HepG2 (cell line): Measurements from ENCODE around the gene PSMD12. TPM values are rescaled to one million over a fixed set of nuclear protein-coding genes. Genes with fewer than 3 reads are reported as not detected.

Source experiments
- AKAP8 ChIP-seq: sonication (generic); formaldehyde crosslinking; IDR thresholded peaks from 2 replicates; pipeline ENCODE4 v1.5.1; 2020; ENCODE audit warnings: mild to moderate bottlenecking, missing genetic modification reagents
- REXO4 ChIP-seq: sonication (generic); formaldehyde crosslinking; IDR thresholded peaks from 2 replicates; pipeline ENCODE4 v1.8.0; 2022; ENCODE audit warnings: missing genetic modification reagents, mild to moderate bottlenecking, borderline replicate concordance
- RXRB ChIP-seq: IDR thresholded peaks from 2 replicates; pipeline ENCODE4 v1.6.1; 2016; ENCODE audit warnings: borderline replicate concordance, missing genetic modification reagents, missing compliant biosample characterization
- SAFB2 ChIP-seq: sonication (generic); formaldehyde crosslinking; IDR thresholded peaks from 2 replicates; pipeline ENCODE4 v1.5.1; 2020; ENCODE audit warnings: missing genetic modification reagents, low read depth, mild to moderate bottlenecking, borderline replicate concordance
- ZC3H13 ChIP-seq: sonication (generic); formaldehyde crosslinking; IDR thresholded peaks from 2 replicates; pipeline ENCODE4 v1.8.1; 2023; ENCODE audit warnings: mild to moderate bottlenecking, missing genetic modification reagents, moderate library complexity
- ZEB1 ChIP-seq: IDR thresholded peaks from 2 replicates; pipeline ENCODE4 v1.6.1; 2012; ENCODE audit warnings: mild to moderate bottlenecking, low read depth, inconsistent platforms; ENCODE audit not compliant: insufficient replicate concordance
- ZNF337 ChIP-seq: sonication (generic); formaldehyde crosslinking; IDR thresholded peaks from 2 replicates; pipeline ENCODE4 v1.5.1; 2020; ENCODE audit warnings: missing genetic modification reagents, low read depth, mild to moderate bottlenecking, borderline replicate concordance
- polyA plus RNA-seq, 8 experiments: library from polyadenylated mRNA; depleted of rRNA in 3 of 8; stranded (reverse) in 7 of 8; unstranded in 1 of 8; fragments of >200 nt; fragmentation: Illumina TruSeq in 4 of 8; extraction: Trizol in 4 of 8; gene quantifications; 2 replicates each; pipeline versions ENCODE4 v1.2.1 to v1.2.3, GENCODE V29; 2011 to 2016; ENCODE audit warnings: low read depth in 4 of 8, missing spikeins in 1 of 8, mixed read lengths in 1 of 8; ENCODE audit not compliant: insufficient read depth in 1 of 8
- total RNA-seq, 5 experiments: library from RNA; depleted of rRNA; stranded (reverse); fragments of >200 nt; fragmentation: Illumina TruSeq; extraction: Trizol; gene quantifications; 2 replicates each; pipeline ENCODE4 v1.2.3, GENCODE V29; 2016; ENCODE audit warnings: low read depth in 1 of 5
- TF ChIP-seq, protein P1 (sequence below): sonication (generic); formaldehyde crosslinking; IDR thresholded peaks from 2 replicates; pipeline ENCODE4 v1.8.1; 2023; ENCODE audit warnings: mild to moderate bottlenecking, missing genetic modification reagents
- TF ChIP-seq, protein P2 (sequence below): sonication (generic); formaldehyde crosslinking; IDR thresholded peaks from 2 replicates; pipeline ENCODE4 v1.4.0; 2020; ENCODE audit warnings: mild to moderate bottlenecking, missing genetic modification reagents
- TF ChIP-seq, protein P3 (sequence below): sonication (generic); formaldehyde crosslinking; IDR thresholded peaks from 2 replicates; pipeline ENCODE4 v1.4.0; 2020; ENCODE audit warnings: mild to moderate bottlenecking, missing genetic modification reagents
- TF ChIP-seq, protein P4 (sequence below): sonication (generic); formaldehyde crosslinking; IDR thresholded peaks from 2 replicates; pipeline ENCODE4 v1.8.1; 2023; ENCODE audit warnings: mild to moderate bottlenecking, missing genetic modification reagents

Gene PSMD12
- total and polyA plus RNA-seq, 2 of the 13 experiments (the other 11 are each of a cell fraction or from before 2014, with no cell fraction given), result 27.4 to 71.7 TPM

DNA sequence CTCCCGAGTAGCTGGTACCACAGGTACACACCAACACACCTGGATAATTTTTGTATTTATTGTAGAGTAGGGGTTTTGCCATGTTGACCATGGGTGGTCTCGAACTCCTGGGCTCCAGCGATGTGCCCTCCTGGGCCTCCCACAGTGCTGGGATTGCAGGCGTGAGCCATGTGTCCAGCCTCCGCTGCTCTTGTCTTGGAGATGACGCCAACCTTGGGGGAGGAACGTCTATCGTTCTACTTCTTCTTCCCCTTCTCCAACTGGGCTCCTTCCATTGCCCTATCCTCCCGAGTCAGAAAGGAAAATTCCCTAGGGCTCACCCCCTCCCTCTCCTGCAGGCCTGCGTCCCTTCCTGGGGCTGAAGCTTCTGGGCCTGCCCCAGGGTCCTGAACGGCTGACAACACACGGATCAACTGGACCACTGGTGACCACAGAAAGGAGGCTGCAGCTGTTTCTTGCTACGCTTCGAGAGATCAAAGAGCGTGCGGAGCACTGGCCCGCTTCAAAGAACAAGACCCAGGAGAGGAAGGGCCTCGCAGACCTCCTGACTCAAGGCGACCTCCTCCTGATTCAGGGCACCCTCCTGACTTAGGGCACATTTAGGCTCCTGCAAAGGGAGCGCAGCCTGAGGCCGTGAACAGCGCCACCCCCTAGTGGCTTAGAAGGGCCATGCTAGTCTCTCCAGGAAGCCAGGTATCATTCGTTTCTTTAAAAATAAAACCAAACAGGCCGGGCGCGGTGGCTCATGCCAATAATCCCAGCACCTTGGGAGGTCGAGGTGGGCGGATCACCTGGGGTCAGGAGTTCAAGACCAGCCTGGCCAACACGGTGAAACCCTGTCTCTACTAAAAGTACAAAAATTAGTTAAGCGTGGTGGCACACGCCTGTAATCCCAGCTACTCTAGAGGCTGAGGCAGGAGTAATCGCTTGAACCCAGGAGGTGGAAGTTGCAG, 72.8 kb downstream of the PSMD12 start (continued):
- TF ChIP-seq, protein P1, sequence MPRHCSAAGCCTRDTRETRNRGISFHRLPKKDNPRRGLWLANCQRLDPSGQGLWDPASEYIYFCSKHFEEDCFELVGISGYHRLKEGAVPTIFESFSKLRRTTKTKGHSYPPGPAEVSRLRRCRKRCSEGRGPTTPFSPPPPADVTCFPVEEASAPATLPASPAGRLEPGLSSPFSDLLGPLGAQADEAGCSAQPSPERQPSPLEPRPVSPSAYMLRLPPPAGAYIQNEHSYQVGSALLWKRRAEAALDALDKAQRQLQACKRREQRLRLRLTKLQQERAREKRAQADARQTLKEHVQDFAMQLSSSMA (CRISPR knock-in tag), result no peak
- TF ChIP-seq, protein P2, sequence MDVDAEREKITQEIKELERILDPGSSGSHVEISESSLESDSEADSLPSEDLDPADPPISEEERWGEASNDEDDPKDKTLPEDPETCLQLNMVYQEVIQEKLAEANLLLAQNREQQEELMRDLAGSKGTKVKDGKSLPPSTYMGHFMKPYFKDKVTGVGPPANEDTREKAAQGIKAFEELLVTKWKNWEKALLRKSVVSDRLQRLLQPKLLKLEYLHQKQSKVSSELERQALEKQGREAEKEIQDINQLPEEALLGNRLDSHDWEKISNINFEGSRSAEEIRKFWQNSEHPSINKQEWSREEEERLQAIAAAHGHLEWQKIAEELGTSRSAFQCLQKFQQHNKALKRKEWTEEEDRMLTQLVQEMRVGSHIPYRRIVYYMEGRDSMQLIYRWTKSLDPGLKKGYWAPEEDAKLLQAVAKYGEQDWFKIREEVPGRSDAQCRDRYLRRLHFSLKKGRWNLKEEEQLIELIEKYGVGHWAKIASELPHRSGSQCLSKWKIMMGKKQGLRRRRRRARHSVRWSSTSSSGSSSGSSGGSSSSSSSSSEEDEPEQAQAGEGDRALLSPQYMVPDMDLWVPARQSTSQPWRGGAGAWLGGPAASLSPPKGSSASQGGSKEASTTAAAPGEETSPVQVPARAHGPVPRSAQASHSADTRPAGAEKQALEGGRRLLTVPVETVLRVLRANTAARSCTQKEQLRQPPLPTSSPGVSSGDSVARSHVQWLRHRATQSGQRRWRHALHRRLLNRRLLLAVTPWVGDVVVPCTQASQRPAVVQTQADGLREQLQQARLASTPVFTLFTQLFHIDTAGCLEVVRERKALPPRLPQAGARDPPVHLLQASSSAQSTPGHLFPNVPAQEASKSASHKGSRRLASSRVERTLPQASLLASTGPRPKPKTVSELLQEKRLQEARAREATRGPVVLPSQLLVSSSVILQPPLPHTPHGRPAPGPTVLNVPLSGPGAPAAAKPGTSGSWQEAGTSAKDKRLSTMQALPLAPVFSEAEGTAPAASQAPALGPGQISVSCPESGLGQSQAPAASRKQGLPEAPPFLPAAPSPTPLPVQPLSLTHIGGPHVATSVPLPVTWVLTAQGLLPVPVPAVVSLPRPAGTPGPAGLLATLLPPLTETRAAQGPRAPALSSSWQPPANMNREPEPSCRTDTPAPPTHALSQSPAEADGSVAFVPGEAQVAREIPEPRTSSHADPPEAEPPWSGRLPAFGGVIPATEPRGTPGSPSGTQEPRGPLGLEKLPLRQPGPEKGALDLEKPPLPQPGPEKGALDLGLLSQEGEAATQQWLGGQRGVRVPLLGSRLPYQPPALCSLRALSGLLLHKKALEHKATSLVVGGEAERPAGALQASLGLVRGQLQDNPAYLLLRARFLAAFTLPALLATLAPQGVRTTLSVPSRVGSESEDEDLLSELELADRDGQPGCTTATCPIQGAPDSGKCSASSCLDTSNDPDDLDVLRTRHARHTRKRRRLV (CRISPR knock-in tag), result no peak
- TF ChIP-seq SAFB2 (CRISPR knock-in tag) (peak; percentile 25; the same call in 1 of the 2 replicates), AKAP8 (CRISPR knock-in tag) (no peak), ZEB1 (no peak), RXRB (CRISPR knock-in tag) (0 out of 2 replicates have a peak, but pooled peaks have one; percentile 8), ZC3H13 (no peak), REXO4 (CRISPR knock-in tag) (no peak), ZNF337 (CRISPR knock-in tag) (no peak)
- TF ChIP-seq, protein P3, sequence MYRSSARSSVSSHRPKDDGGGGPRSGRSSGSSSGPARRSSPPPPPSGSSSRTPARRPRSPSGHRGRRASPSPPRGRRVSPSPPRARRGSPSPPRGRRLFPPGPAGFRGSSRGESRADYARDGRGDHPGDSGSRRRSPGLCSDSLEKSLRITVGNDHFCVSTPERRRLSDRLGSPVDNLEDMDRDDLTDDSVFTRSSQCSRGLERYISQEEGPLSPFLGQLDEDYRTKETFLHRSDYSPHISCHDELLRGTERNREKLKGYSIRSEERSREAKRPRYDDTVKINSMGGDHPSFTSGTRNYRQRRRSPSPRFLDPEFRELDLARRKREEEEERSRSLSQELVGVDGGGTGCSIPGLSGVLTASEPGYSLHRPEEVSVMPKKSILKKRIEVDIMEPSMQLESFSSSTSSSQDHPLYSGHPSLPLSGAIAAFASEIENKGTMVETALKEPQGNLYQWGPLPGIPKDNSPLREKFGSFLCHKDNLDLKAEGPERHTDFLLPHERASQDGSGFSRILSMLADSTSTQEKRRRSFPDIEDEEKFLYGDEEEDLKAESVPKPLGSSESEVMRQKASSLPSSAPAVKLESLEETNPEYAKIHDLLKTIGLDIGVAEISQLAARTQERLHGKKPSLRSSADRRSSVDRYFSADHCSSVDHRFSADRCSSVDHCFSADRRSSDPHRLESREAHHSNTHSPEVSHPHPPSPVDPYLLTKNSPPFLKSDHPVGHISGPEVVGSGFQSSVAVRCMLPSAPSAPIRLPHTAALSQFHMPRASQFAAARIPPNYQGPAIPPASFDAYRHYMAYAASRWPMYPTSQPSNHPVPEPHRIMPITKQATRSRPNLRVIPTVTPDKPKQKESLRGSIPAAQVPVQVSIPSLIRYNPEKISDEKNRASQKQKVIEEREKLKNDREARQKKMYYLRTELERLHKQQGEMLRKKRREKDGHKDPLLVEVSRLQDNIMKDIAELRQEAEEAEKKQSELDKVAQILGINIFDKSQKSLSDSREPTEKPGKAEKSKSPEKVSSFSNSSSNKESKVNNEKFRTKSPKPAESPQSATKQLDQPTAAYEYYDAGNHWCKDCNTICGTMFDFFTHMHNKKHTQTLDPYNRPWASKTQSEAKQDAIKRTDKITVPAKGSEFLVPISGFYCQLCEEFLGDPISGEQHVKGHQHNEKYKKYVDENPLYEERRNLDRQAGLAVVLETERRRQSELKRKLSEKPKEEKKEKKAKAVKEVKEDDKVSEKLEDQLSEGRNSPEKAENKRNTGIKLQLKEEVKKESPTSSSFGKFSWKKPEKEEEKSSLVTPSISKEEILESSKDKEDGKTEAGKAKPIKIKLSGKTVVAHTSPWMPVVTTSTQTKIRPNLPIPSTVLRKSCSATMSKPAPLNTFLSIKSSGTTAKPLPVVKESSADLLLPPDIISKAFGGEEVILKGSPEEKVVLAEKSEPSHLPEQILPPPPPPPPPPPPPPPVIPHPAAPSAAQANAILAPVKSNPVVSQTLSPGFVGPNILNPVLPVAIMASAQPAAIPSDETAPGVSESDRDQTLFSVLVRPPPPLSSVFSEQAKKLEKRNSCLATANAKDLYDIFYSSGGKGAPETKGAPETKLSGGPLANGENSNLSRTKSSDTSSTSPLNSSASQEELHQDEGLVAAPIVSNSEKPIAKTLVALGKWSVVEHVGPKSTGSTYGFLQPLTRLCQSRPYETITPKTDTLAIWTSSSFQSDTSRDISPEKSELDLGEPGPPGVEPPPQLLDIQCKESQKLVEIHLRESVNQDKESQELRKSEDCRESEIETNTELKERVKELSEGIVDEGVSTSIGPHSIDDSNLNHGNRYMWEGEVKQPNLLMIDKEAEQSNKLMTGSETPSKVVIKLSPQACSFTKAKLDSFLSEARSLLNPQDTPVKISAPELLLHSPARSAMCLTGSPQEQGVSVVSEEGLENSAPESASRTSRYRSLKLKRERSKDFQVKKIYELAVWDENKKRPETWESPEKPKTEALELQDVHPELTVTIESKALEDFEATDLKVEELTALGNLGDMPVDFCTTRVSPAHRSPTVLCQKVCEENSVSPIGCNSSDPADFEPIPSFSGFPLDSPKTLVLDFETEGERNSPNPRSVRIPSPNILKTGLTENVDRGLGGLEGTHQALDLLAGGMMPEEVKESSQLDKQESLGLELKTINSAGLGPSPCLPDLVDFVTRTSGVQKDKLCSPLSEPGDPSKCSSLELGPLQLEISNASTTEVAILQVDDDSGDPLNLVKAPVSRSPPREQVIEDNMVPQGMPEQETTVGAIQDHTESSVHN (CRISPR knock-in tag), result no peak
- TF ChIP-seq, protein P4, sequence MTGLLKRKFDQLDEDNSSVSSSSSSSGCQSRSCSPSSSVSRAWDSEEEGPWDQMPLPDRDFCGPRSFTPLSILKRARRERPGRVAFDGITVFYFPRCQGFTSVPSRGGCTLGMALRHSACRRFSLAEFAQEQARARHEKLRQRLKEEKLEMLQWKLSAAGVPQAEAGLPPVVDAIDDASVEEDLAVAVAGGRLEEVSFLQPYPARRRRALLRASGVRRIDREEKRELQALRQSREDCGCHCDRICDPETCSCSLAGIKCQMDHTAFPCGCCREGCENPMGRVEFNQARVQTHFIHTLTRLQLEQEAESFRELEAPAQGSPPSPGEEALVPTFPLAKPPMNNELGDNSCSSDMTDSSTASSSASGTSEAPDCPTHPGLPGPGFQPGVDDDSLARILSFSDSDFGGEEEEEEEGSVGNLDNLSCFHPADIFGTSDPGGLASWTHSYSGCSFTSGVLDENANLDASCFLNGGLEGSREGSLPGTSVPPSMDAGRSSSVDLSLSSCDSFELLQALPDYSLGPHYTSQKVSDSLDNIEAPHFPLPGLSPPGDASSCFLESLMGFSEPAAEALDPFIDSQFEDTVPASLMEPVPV (CRISPR knock-in tag), result no peak
